Skeletal muscle tissue (tissue), 1 donor: ENCODE data around the gene RBP2. TPM values are rescaled to one million over a fixed set of nuclear protein-coding genes. Genes with fewer than 3 reads are reported as not detected.

Source experiments
- total RNA-seq: library from RNA; depleted of rRNA; stranded (reverse); fragments of >200 nt; gene quantifications from one replicate; pipeline ENCODE4 v1.2.3, GENCODE V29; 2014

RBP2 gene
- total RNA-seq, 1 donor from 2014 or later = not detected

Other genes with a start within 250 kb of the RBP2 start
- gene MRPS22, start 132.5 kb downstream of the RBP2 start, total RNA-seq = 79.9 TPM
- gene COPB2, start 86.9 kb downstream of the RBP2 start, total RNA-seq = 130 TPM
- gene RBP1, start 63.2 kb upstream of the RBP2 start, total RNA-seq = 28.2 TPM
- gene NMNAT3, start 201.5 kb upstream of the RBP2 start, total RNA-seq = 4.2 TPM